DMS53 treated with DMSO at 0.1 percent for 48 hours (cell line): ENCODE measurements around the gene ACSF2.
A peak's percentile ranks its signal among the peaks of the same experiment; 100 is the strongest.

ENCODE experiments used
- DNase-seq: peaks from one replicate; lab custom pipeline; 2025; ENCODE audit not compliant: unreplicated experiment; lab: John Stamatoyannopoulos, UW

The ACSF2 gene

DNA sequence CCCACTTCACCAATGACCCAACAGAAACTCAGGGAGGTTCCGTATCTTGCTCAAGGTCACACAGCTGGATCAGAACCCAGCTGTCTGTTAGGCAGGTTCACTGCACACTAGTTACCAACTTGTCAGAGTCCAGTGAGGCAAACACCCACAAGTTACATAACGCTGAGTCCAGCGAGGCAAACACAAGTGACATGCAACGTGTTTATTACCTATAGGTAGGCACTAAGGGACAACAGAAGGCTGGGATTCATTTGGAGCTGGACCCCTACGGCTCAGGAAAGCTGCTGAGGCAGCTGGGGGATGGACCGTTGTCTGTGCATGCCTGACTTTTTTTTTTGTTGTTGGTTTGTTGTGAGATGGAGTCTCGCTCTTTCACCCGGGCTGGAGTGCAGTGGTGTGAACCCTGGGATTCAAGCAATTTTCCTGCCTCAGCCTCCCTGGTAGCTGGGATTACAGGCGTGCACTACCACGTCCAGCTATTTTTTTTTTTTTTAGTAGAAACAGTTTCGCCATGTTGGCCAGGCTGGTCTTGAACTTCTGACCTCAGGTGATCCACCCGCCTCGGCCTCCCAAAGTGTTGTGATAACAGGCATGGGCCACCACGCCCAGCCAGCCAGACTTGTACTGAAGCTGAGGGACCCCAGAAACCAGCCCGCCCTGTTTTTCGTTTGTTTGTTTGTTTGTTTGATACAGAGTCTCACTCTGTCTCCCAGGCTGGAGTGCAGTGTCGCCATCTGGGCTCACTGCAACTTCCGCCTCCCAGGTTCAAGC is 50.7 kb downstream of the ACSF2 start:
- DNase-seq, result no peak

DNA sequence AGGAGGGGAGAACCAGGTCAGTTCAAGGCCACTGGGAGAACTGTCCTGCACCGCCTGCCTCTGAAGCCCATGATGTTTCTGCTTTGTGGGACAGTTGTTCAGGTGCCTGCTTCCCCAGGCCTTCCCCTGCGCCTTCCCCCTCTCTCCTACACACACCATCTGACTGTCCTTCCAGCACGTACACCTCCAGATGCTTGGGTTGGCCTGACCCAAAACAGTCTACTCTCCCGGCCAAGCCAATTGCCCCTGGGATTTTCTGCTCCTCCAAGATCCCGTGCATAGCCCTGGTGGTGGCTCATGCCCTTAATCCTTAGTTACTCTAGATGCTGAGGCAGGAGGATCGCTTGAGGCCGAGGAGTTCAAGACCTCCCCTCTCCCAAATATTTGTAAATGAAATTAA is 52.0 kb downstream of the ACSF2 start:
- DNase-seq, result no peak

DNA sequence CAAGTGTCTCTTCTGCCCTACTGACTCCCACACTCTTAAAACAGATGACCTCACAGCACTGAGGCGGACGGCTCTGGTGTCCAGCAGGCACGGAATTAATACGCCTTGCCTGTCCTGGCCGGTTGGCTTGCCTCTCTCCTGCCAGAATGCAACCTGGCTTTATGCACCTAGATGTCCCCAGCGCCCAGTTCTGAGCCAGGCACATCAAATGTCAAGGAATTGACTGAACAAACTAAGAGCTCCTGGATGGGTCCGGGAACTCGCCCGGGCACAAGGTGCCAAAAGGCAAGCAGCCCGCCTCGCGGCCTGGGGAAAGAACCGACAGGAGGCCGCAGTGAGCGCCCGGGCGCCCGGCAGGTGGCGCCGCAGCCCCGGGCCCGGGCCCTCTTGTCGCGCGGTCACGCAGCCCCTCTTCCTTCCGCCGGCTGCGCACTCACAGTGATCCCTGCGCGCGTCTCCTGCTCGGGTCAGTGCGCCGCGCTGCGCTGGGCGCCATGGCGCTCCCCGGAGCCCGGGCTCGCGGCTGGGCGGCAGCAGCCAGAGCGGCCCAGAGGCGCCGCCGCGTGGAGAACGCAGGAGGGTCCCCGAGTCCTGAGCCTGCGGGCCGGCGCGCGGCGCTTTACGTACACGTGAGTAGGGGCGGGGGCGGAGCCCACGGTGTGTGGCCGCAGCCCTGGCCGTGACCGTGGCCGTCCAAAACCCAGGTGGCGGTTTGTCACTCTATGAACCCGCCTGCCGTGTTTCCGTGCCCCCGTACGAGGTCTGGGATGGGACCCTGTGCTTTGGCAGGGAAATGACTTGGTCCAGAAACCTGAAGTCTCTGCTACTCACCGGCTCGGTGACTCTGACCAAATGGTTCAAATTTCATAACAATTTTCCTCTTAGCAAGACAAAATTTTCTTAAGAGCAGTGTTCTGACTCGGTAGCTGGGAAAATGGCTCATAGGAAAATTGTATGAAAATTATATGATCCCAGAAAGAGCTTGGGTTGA is 52.7 kb downstream of the ACSF2 start, which contains the start of gene RSAD1:
RSAD1 (plus strand) TSS at position 470 of the 991 bp plus-strand sequence; CDS start at position 495, 25 bp downstream.
- peak; percentile 95 for DNase-seq

DNA sequence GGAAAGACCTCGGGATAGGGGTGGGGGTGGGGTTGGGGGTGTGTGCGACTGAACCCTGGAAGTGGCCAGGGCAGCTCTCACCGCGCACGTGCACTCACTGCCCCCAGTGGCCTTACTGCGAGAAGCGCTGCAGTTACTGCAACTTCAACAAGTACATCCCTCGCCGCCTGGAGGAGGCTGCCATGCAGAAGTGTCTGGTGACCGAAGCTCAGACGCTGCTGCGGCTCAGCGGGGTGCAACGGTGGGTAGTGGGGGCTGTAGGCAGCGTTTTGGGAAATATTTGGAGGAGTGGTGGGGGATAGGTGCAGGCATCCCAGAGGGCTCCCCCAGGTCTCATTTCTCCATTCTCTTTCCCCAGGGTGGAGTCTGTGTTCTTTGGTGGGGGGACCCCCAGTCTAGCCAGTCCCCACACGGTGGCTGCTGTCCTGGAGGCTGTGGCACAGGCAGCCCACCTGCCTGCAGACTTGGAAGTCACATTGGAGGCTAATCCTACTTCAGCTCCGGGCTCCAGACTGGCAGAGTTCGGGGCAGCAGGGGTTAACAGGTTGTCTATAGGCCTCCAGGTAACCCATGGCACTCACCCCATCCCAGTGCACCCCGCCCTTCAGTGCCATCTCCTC is 53.6 kb downstream of the ACSF2 start:
- DNase-seq, result peak; percentile 70

DNA sequence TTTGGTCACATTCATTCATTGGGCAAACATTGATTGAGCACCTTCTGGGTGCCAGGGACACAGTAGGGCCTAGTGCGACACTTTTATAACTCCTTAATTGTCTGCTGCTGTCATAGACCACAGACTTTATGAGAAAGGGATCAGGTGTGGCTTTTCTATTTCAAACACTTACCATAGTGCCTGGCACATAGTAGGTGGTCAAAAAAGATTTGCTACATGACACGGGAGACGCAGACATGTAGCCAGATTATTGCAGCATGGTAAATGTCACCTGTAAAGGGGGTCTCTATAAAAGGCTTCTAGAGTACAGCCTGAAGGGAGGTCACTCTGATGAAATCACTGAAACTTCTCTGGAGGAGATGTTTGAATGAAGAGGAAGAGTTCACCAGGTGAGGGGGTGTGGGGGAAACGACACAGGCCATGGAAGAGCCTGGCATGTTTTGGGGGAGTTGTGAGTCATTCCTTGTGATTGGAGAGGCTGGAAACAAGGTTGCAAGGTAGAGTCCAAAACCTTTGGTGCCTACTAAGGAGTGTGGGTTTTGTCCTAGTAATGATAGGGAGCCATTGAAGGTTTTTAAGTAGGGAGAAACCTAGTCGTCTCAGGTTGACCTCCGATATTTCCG is 54.2 kb downstream of the ACSF2 start:
- DNase-seq, result no peak

DNA sequence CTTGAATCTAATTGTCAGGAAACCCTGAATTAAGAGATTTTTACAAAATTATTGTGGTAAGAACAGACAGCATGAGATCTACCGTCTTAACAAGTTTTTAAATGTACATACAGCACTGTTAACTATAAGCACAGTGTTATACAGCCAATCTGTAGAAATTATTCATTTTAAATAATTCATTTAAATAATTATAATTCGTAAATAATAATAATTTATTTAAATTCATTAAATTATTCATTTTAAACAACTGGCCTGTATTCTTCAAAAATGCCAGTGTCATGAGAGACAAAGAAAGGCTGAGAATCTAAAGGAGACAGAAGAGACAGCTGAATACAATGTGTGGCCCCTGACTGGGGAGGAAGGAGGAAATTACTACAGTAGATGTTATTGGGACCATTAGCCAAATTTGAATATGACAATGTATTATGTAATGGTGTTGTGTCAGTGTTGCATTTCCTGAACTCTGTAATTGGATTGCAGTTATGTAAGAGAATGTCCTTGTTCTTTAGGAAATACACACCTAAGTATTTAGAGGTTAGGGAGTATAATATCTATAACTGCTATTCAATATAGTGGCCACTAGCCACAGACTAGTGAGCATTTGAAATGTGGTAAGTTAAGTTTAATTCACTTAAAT is 55.0 kb downstream of the ACSF2 start:
- no peak for DNase-seq

DNA sequence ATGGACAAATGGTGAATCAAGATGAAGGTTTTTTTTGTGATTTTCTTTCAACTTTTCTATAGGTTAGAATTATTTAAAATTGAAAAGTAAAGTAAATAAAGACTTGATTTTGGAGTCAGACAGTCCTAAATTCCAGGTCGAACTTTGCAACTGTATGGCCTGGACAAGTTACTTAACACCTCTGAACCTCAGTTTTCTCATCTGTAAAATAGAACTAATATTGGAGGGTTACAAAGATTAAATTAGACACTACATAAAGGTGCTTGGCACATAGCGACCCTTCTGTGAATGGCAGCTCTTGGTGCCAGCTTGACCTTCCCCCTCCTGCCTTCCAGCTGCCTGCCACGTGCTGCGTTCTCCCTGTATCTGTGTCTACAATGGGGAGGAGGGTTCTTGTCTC is 55.6 kb downstream of the ACSF2 start:
- DNase-seq, result no peak

DNA sequence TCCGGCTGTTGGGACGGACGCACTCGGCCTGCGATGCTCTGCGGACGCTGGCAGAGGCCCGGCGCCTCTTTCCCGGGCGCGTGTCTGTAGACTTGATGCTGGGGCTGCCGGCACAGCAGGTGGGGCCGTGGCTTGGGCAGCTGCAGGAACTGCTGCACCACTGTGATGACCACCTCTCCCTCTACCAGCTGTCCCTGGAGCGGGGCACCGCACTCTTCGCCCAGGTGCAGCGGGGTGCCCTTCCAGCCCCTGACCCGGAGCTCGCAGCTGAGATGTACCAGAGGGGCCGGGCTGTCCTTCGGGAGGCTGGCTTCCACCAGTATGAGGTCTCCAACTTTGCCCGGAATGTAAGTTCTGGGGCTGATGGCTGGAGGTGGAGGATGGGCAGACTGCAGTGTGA is 56.1 kb downstream of the ACSF2 start:
- no peak for DNase-seq

DNA sequence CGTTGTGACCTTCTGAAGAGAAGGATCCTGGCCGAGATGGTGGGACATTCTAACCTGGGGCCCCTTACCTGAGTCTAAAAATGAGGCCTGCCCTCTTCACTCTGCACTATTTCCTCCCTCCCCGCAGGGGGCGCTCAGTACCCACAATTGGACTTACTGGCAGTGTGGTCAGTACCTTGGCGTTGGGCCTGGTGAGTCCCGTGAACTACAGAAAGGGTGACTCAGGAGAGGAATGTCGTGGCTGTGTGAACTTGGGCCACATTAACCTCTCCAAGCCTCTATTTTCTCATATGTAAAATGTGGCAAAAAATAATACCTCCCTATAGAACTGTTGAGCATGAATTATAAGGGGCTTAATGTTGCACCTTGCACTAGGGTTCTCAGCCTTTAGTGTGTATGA is 56.5 kb downstream of the ACSF2 start:
- DNase-seq, result peak; percentile 91

DNA sequence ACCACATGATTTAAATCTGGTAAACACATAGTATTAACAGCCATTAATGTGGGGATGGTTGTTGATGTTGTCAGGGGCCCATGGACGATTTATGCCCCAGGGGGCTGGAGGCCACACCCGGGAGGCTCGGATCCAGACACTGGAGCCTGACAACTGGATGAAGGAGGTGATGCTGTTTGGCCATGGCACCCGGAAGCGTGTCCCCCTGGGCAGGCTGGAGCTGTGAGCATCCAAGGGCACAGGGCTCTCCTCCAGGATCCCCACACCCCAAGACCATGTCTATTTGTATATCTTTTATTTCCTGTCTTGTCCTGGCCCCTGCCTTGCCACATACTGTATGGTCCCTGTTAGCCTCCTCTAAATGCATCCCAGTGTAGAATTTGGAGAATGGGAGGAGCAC is 57.2 kb downstream of the ACSF2 start:
- no peak for DNase-seq

DNA sequence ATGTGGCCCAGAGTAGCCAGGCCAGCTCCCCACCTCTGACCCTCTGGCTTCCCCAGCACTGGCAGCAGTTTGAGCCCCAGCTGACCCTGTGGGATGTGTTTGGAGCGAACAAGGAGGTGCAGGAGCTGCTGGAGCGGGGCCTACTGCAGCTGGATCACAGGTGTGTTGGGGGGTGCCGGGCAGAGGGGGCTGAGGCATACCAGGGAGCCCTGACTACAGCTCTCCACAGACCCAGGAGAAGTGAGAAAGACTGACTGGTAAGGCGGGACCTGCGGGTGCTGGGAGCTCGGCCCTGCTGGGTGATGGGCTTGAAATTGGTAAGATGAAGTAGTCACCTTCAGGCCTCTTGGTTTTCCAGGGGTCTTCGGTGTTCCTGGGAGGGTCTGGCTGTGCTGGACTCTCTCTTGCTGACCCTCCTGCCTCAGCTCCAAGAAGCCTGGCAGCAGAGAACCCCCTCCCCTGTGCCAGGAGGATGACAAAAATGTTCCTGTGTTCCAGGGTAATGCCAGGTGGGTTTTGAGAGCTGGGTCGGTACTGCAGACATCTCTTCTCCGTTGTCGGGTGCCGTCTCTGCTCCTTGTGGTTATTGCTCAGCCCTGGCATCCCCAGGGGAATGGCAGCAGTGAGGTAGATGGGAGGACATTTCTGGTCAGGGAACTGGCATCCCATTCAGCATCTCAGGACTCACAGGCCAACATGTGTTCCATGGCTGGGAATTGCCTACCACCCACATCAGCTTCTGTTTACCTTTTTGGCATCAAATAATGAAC is 58.6 kb downstream of the ACSF2 start:
- DNase-seq, result no peak

DNA sequence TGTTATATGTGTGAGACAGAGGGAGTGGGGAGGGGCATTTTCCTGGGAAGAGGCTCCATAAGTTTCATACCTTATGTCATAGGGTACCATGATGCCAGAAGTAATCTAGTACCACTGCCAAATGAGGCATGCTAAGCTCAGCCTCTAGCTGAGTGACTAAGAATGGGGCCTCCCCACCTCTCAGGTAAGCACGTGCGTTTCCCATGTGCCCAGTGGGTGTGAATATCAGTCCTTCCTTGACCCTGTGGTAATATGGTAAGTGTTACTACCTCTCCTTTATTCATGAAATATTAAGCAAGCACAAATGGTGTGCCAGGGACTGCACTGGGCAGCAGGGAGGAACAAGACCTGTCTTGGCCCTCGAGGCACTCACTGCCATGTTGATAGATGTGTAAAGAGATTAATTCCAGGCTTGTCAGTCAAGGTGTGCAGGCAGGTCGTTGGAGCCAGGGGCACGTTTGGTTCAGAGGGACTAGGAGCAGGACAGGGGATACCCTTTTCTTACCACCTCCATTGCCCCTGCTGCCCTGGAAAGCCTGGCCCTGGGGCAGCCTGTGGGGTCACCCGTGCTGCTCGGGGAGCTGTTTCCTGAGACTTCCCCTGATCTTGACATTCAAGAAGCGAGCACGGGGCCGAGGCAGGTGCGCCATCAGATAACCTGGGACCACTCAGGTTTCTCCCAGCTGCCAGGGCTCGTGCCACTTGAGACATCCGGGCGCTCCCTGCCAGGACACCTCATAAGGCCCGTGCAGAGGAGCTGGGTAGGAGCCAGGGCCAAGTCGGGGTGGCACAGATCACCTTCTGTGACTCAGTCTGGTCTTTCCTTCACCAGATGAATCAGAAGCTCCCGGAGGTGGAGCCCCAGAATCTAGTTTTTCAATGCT is 61.4 kb downstream of the ACSF2 start:
- no peak for DNase-seq

DNA sequence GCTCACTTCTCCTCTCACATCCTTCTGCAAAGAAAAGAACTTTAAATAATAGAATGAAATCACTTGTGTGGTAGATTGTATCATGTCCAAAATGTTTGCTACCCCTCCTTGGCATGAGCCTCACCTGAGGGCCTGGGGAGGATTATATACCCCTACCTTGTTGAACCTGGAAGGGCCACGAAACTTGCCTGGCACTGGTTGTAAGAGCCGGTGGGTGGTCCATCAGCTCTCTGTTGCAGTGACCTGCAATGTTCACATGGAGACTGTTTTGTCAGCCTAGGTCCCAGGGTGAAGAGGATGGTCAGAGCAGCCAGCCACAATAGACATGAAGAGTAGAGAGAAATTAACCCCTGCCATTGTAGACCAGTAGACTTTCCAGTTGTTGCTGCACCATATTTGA is 62.9 kb downstream of the ACSF2 start:
- DNase-seq, result no peak

DNA sequence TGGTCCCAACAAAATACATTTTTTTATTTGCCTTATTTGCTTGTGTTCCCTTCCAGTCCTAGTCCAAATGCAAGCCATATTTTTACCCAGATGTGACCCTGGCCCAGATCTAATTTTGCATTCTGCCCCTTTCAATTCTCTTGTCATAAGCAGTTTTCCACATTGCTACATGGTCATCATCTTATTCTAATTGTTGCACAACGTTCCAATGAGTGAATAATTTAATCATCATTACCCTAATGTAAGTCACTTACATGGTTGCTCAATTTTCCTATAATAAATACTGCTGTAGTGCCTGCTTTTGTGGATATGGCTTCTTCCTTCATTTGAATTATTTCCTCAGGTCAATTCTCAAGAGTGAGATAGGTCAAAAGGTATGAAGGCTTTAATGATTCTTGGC is 65.5 kb downstream of the ACSF2 start:
- no peak for DNase-seq

DNA sequence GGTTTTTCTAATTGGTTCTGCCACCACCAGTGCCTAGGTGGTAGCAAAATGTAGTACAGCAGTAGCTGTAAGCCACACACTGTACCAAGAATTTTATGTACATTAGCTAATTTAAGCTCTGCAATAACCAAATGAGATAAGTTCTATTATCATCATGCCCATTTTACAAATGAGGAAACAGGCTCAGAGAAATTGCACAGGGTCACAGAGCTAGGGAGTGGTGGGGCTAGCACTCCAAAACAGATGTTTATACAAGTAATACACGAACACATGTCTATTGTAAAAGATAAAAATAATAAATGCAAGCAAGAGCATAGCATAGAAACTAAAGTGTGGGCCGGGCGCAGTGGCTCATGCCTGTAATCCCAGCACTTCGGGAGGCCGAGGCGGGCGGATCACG is 66.2 kb downstream of the ACSF2 start:
- no peak for DNase-seq

DNA sequence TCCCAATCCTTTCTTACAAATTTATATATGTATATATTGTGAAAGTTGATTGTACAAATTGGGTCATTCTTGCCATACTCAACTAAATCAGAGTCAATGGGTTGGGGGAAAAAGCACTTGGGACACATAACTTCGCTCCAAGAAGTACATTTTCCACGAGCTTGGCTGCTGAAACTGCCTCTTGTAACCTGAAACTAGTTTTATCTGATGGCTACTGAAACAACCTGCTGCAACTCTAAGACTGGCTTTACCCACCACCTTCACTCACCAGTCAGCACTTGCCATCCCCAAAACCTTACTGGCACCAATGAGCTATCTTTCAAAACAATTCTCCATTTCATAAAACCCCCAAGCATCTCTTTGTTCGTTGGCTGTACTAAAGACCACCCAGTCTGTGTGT is 67.7 kb downstream of the ACSF2 start:
- no peak for DNase-seq

DNA sequence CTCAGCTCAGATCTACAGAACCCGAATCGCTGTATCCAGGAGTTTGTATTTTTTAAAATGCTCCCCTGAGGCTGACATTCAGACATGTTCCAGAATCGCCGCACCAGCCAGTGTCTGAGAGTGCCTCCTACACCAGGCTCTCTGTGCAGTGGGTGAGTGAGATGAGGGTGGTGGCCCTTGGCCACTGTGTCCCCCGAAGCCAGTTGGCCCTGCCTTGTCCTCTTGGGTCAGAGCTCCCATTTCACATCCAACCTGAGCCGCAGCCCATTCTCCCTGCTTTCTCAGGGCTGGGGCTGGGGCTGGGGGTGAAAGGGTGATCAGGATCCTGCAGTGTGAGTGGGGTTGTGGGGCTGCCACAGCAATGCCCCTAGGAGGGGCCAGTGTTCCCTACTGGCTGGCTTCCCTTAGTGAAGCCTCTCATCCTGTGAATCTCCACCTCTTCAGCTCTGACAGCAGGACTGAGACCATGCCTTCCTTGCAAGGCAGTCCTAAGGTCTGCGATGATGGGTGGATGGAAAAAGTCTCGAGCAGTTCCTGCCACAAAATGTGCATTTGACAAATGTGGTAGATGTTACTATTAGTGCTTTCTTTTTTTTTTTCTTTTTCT is 69.3 kb downstream of the ACSF2 start:
- no peak for DNase-seq

DNA sequence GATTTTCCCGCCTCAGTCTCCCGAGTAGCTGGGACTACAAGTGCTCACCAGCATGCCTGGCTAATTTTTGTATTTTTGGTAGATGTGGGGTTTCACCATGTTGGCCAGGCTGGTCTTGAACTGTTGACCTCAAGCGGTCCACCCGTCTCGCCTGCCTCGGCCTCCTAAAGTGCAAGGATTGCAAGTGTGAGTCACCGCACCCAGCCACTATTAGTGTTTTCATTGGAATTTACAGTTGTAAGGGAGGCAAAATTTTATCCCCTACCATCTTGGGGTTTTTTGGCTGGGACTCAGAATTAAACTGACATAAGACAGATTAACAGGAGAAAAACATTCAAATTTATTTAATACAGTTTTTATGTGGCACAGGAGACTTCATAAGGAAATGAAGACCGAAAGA is 69.9 kb downstream of the ACSF2 start:
- no peak for DNase-seq
